Skeletal muscle cell (primary cell): ENCODE measurements around the gene BIK.
A peak's percentile ranks its signal among the peaks of the same experiment; 100 is the strongest.
"Not testable (repeated sequence)": the region's sequence is repeated elsewhere in the genome, so short reads cannot be mapped to it uniquely, and the experiment has no call there.

ENCODE experiments used
- DNase-seq: peaks from one replicate; pipeline ENCODE4 v3.0.0-alpha.2; 2010; ENCODE audit warnings: low read depth
- H3K4me3 ChIP-seq: 2 replicates; pipeline ENCODE4 v1.5.1; 2011; ENCODE audit warnings: low read depth, mild to moderate bottlenecking, control low read depth, low read length, moderate library complexity

The BIK gene

GRCh38 chr22:43131773-43132501, 21.4 kb downstream of the BIK start:
- DNase-seq: no peak
- no peak overlapping the region for H3K4me3 ChIP-seq

DNA sequence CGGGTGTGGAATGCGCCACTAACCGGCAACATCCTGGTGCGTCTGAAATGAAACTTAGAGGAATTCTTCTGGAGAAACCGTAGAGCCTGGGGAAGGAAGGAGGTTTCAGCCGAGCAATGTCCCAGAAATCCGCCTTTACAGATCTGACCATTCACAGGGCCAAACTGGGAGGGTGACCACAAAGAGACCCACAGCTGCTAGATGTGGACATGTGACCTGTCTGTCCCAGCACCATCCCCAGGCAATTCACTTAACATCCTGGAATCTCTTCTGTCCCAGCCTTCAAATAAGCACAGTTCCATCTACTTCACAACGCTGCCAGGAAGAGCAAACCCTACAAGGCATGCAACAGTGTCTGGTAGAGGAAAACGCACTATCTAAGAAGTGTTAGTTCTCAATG, 22.9 kb downstream of the BIK start:
- no peak overlapping the region for H3K4me3 ChIP-seq
- no peak for DNase-seq

DNA sequence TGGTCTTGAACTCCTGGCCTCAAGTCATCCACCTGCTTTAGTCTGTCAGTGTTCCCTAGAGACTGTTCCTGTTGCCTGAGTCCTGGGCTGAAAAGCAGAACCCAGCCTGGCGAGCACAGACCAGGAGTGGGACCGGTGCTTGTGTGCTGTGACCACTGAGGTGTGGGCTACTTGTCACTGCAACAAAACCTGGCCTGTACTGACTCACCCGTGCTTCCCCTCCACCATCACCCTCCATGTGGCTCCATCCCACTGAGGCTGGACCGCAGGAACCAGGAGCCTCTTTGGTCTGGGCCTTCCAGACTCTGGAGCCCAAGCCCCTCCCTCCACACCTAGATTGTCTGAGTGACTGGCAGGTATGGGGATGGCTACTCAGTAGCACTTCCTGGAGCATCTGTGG, 24.0 kb downstream of the BIK start:
- no peak overlapping the region for H3K4me3 ChIP-seq
- DNase-seq: no peak

DNA sequence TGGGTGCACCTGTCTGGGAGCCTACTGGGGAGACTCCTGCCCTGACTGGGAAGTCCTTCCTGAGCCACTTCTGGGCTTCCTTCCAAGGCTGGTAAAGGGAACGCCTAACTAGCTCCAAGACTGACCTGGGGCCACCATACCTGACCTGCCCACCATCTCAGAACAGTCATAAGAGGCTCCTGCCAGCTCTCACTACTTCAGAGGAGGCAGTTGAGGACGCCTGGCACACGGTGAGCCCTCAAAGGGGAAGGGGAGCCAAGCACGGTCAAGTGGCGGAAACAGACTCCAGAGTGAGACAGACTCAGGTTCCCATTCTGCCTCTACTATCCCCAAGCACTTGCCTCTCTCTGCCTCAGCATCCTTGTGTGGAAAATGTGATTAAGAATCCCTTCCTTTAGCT, 25.0 kb downstream of the BIK start:
- no peak for DNase-seq
- H3K4me3 ChIP-seq: no peak overlapping the region

DNA sequence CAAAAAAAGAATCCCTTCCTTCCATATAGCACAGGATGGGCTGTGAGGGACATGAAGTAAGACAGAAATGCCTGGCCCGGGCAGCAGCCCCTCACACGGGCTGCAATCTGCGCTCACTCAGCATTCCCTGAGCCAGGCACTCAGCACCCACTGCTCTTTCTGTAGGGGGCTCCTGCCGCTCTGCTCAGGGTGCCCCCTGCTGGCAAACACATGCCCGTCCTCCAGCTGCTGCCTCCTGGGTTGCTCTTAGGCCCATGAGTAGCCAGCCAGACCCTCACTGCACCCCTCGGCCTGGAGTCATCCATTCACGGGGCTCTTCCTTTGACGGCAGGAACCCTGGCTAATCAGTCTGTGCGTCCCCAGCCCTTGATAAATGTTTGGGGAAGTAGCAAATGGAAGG, 25.7 kb downstream of the BIK start:
- H3K4me3 ChIP-seq: no peak overlapping the region
- no peak for DNase-seq

GRCh38 chr22:43136801-43137200, 26.3 kb downstream of the BIK start:
- H3K4me3 ChIP-seq: no peak overlapping the region
- DNase-seq: no peak

GRCh38 chr22:43142880-43143562, 32.5 kb downstream of the BIK start, which contains the start of gene MCAT:
Gene MCAT (minus strand): TSS chr22:43143398. CDS start chr22:43143348, 50 bp downstream.
- peak within 1 kb of the TSS; percentile 93 for H3K4me3 ChIP-seq

GRCh38 chr22:43144949-43145348, 34.4 kb downstream of the BIK start:
- no peak for DNase-seq
- no peak overlapping the region for H3K4me3 ChIP-seq

More at GRCh38 chr22:43142880-43143562, 32.5 kb downstream of the BIK start, which contains the start of gene MCAT:
- DNase-seq: no peak

- not testable (repeated sequence) for H3K4me3 ChIP-seq, DNase-seq
These were observed 34.8 kb downstream of the BIK start for GRCh38 chr22:43145371-43145770.

DNA sequence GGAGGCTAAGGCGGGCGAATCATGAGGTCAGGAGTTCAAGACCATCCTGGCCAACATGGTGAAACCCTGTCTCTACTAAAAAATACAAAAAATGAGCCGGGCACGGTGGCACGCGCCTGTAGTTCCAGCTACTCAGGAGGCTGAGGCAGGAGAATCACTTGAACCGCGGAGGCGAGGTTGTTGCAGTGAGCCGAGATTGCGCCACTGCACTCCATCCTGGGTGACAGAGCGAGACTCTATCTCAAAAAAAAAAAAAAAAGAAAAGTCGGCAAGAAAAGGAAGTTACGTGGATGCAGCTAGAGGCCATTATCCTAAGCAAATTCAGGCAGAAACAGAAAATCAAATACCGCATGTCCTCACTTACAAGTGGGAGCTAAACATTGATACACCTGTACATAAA, 35.8 kb downstream of the BIK start:
- not testable (repeated sequence) for H3K4me3 ChIP-seq, DNase-seq

- no peak for DNase-seq
- H3K4me3 ChIP-seq: no peak overlapping the region
These were observed 37.3 kb downstream of the BIK start for GRCh38 chr22:43147821-43148220.

- H3K4me3 ChIP-seq: no peak overlapping the region
- DNase-seq: no peak
These were observed 38.0 kb downstream of the BIK start for GRCh38 chr22:43148581-43148980.

DNA sequence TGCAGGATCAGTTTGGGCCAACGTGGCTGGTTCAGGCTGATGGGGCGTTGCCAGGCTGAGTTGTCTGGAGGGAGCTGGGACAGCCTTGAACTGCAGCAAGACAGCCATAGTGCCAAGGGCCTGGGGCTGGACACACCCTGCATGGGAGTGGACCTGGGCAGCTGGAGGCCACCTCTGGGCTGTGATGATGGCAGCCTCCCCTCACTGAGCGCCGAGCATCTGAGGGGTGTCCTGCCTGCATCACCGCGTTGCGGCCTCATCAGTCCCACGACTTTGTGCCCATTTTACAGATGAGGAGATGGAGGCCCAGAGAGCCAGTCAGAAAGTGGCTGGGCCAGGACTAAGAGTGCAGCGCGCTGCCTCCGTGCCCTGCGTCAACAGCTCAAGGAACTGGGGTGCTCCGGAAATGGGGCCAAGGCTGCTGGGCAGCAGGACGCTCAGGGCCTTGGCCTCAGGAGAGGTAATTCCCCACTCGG, 40.2 kb downstream of the BIK start:
- no peak for DNase-seq
- H3K4me3 ChIP-seq: peak overlapping the region; percentile 79

- DNase-seq: no peak
- H3K4me3 ChIP-seq: peak within 1 kb of the TSS; percentile 79
These were observed 40.9 kb downstream of the BIK start, which contains the start of gene TSPO for GRCh38 chr22:43151251-43152002. Gene TSPO (plus strand): TSS chr22:43151559. CDS start chr22:43159239, 7,680 bp downstream.

DNA sequence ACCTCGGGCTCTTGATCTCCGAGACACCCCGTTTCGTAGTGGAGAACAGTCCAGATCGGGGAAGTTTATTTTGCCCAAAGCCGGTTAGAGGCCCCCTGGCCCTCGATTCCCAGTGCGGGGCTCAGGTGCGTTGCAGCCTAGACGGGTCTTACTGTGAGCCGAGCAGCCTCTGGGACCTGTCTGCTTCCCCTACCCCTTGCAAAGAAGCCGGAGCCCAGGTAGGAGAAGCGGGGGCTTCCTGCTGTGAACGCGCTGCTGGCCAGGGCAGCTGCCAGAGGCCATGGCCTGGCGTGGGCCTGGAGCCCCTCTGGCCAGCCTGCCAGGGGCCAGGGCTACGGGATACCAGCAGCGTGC, 41.4 kb downstream of the BIK start:
- DNase-seq: no peak
- H3K4me3 ChIP-seq: peak overlapping the region; percentile 79

- H3K4me3 ChIP-seq: peak overlapping the region; percentile 79
- no peak for DNase-seq
These were observed 42.0 kb downstream of the BIK start for GRCh38 chr22:43152357-43153071.

DNA sequence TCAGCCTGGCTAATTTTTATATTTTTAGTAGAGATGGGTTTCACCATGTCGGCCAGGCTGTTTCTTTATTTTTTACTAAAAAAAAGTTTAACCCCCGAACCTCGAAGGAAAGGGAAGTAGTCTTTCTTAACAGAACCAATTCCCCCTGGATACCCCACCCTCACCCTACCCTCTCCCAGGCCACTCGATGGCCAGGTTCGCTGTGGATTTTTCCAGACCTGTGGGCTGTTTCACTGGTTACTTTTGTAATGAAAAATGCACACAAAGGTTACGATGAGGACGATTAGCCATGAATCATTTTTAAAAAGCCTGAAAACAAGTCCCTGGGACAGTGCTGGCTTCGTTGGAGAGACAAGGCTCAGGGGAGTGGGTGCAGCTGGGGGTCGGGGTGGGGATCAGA, 43.3 kb downstream of the BIK start:
- H3K4me3 ChIP-seq: no peak overlapping the region
- DNase-seq: no peak

GRCh38 chr22:43154887-43155536, 44.5 kb downstream of the BIK start:
- DNase-seq: no peak
- H3K4me3 ChIP-seq: no peak overlapping the region

- DNase-seq: no peak
- H3K4me3 ChIP-seq: no peak overlapping the region
These were observed 45.2 kb downstream of the BIK start for GRCh38 chr22:43155789-43156188.
